Astrocyte (in vitro differentiated cells and primary cell): Measurements from ENCODE around the gene DTNA. TPM values are rescaled to one million over a fixed set of nuclear protein-coding genes. Genes with fewer than 3 reads are reported as not detected.
A peak's percentile ranks its signal among the peaks of the same experiment; 100 is the strongest.

Experiments used
- DNase-seq: peaks from one replicate; pipeline ENCODE4 v3.0.0-alpha.2; 2010; ENCODE audit warnings: low read depth
- FAIRE-seq: peaks from 2 replicates; lab custom pipeline; 2011; peaks lifted over from hg19 to GRCh38; lab: Jason Lieb, UNC
- H2AFZ ChIP-seq: 2 replicates; pipeline ENCODE4 v1.6.0; 2012; ENCODE audit warnings: low read depth, low read length, inconsistent platforms
- H3K27ac ChIP-seq: 2 replicates; pipeline ENCODE4 v1.5.1; 2011; ENCODE audit warnings: low read depth, low read length, inconsistent platforms
- H3K27me3 ChIP-seq: 2 replicates; pipeline ENCODE4 v1.6.0; 2011; ENCODE audit warnings: low read length, inconsistent platforms; ENCODE audit not compliant: insufficient read depth
- H3K36me3 ChIP-seq: 2 replicates; pipeline ENCODE4 v1.5.1; 2011; ENCODE audit warnings: low read length, inconsistent platforms; ENCODE audit not compliant: insufficient read depth
- H3K4me1 ChIP-seq: 2 replicates; pipeline ENCODE4 v1.5.1; 2011; ENCODE audit warnings: low read length, inconsistent platforms; ENCODE audit not compliant: insufficient read depth
- H3K4me2 ChIP-seq: 2 replicates; pipeline ENCODE4 v1.6.0; 2012; ENCODE audit warnings: low read length, inconsistent platforms
- H3K4me3 ChIP-seq: 2 replicates; pipeline ENCODE4 v1.5.1; 2011; ENCODE audit warnings: low read depth, mild to moderate bottlenecking, low read length, inconsistent platforms; ENCODE audit not compliant: insufficient read depth
- H3K79me2 ChIP-seq: 2 replicates; pipeline ENCODE4 v1.6.0; 2012; ENCODE audit warnings: mild to moderate bottlenecking, low read length, inconsistent platforms; ENCODE audit not compliant: insufficient read depth
- H3K9ac ChIP-seq: 2 replicates; pipeline ENCODE4 v1.6.0; 2012; ENCODE audit warnings: mild to moderate bottlenecking, low read length, inconsistent platforms
- H3K9me3 ChIP-seq: 2 replicates; pipeline ENCODE4 v1.5.1; 2012; ENCODE audit warnings: low read depth, mild to moderate bottlenecking, low read length, inconsistent platforms; ENCODE audit not compliant: insufficient read depth
- H4K20me1 ChIP-seq: 2 replicates; pipeline ENCODE4 v1.6.0; 2012; ENCODE audit warnings: low read length, inconsistent platforms; ENCODE audit not compliant: insufficient read depth
- H3K27ac Mint-ChIP-seq: one replicate; pipeline ENCODE4 v1.8.0; 2021; ENCODE audit warnings: mild to moderate bottlenecking, mixed read lengths; ENCODE audit not compliant: unreplicated experiment
- H3K27me3 Mint-ChIP-seq: one replicate; pipeline ENCODE4 v1.8.0; 2021; ENCODE audit warnings: low read depth, mixed read lengths; ENCODE audit not compliant: unreplicated experiment
- H3K36me3 Mint-ChIP-seq: one replicate; pipeline ENCODE4 v1.8.0; 2021; ENCODE audit warnings: low read depth, mixed read lengths; ENCODE audit not compliant: unreplicated experiment
- H3K4me1 Mint-ChIP-seq: one replicate; pipeline ENCODE4 v1.8.0; 2021; ENCODE audit warnings: low read depth, mixed read lengths; ENCODE audit not compliant: unreplicated experiment
- H3K4me3 Mint-ChIP-seq: one replicate; pipeline ENCODE4 v1.8.0; 2021; ENCODE audit warnings: mild to moderate bottlenecking, moderate library complexity, mixed read lengths; ENCODE audit not compliant: unreplicated experiment
- H3K9me3 Mint-ChIP-seq: one replicate; pipeline ENCODE4 v1.8.0; 2021; ENCODE audit warnings: mild to moderate bottlenecking, mixed read lengths; ENCODE audit not compliant: unreplicated experiment
- CTCF ChIP-seq: IDR thresholded peaks from 2 replicates; pipeline ENCODE4 v1.5.1; 2011; ENCODE audit warnings: low read depth, mild to moderate bottlenecking, inconsistent platforms, low read length, moderate library complexity; ENCODE audit not compliant: insufficient read depth
- EZH2 ChIP-seq: IDR thresholded peaks from 2 replicates; pipeline ENCODE4 v1.6.1; 2012; ENCODE audit warnings: mild to moderate bottlenecking, low read length, inconsistent platforms; ENCODE audit not compliant: insufficient read depth
- total RNA-seq: library from RNA; stranded (reverse); gene quantifications from 2 replicates; pipeline ENCODE4 v1.2.1, GENCODE V29; 2021

DTNA gene
- total RNA-seq, 1 donor from 2014 or later = 41.1 TPM

GRCh38 chr18:34866739-34867138, 156.6 kb downstream of the DTNA start:
- Mint-ChIP-seq H3K9me3 (no peaks in the 10 kb centered on the region), H3K4me1 (peaks cover 9% of the 10 kb centered on the region), H3K27me3 (no peaks in the 10 kb centered on the region), H3K36me3 (no peaks in the 10 kb centered on the region), H3K27ac (peak overlapping the region; percentile 30), H3K4me3 (no peak overlapping the region)
- H3K9ac ChIP-seq = no peak overlapping the region
- H3K27me3 ChIP-seq = no peaks in the 10 kb centered on the region
- no peaks in the 10 kb centered on the region for H3K4me1 ChIP-seq
- no peak overlapping the region for H3K4me3 ChIP-seq
- H3K9me3 ChIP-seq = no peaks in the 10 kb centered on the region
- no peaks in the 10 kb centered on the region for H4K20me1 ChIP-seq
- H3K4me2 ChIP-seq = no peak overlapping the region
- no peaks in the 10 kb centered on the region for H3K36me3 ChIP-seq
- TF ChIP-seq EZH2 (no peak), CTCF (peak; percentile 53)
- DNase-seq (no peak), FAIRE-seq (no peak)
- H2AFZ ChIP-seq = no peak overlapping the region
- no peaks in the 10 kb centered on the region for H3K79me2 ChIP-seq
- no peak overlapping the region for H3K27ac ChIP-seq

GRCh38 chr18:34867520-34867919, 157.4 kb downstream of the DTNA start:
- no peaks in the 10 kb centered on the region for H3K79me2 ChIP-seq
- no peaks in the 10 kb centered on the region for H3K36me3 ChIP-seq
- Mint-ChIP-seq H3K36me3 (no peaks in the 10 kb centered on the region), H3K4me1 (peaks cover 14% of the 10 kb centered on the region), H3K27me3 (no peaks in the 10 kb centered on the region), H3K27ac (no peak overlapping the region), H3K4me3 (no peak overlapping the region), H3K9me3 (no peaks in the 10 kb centered on the region)
- FAIRE-seq = no peak
- TF ChIP-seq EZH2 = no peak
- TF ChIP-seq CTCF = no peak
- H3K27me3 ChIP-seq = no peaks in the 10 kb centered on the region
- no peak overlapping the region for H3K4me2 ChIP-seq
- no peak overlapping the region for H2AFZ ChIP-seq
- no peak for DNase-seq
- H3K4me3 ChIP-seq = no peak overlapping the region
- no peaks in the 10 kb centered on the region for H3K9me3 ChIP-seq
- no peak overlapping the region for H3K27ac ChIP-seq
- no peaks in the 10 kb centered on the region for H4K20me1 ChIP-seq
- H3K9ac ChIP-seq = no peak overlapping the region
- no peaks in the 10 kb centered on the region for H3K4me1 ChIP-seq

- H3K9ac ChIP-seq = no peak overlapping the region
- Mint-ChIP-seq H3K27ac (no peak overlapping the region), H3K4me1 (peaks cover 27% of the 10 kb centered on the region), H3K27me3 (no peaks in the 10 kb centered on the region), H3K4me3 (no peak overlapping the region), H3K36me3 (no peaks in the 10 kb centered on the region), H3K9me3 (no peaks in the 10 kb centered on the region)
- FAIRE-seq (no peak), DNase-seq (no peak)
- no peak overlapping the region for H3K27ac ChIP-seq
- H3K4me3 ChIP-seq = no peak overlapping the region
- no peaks in the 10 kb centered on the region for H4K20me1 ChIP-seq
- H3K27me3 ChIP-seq = no peaks in the 10 kb centered on the region
- TF ChIP-seq CTCF = no peak
- TF ChIP-seq EZH2 = no peak
- no peaks in the 10 kb centered on the region for H3K4me1 ChIP-seq
- H3K36me3 ChIP-seq = no peaks in the 10 kb centered on the region
- H3K79me2 ChIP-seq = no peaks in the 10 kb centered on the region
- H3K9me3 ChIP-seq = no peaks in the 10 kb centered on the region
- no peak overlapping the region for H2AFZ ChIP-seq
- H3K4me2 ChIP-seq = no peak overlapping the region
These were observed 160.6 kb downstream of the DTNA start for GRCh38 chr18:34870555-34871310.
